GM19099 (cell line): ENCODE results near the gene RASAL2.

Experiments
- POLR2A ChIP-seq: IDR thresholded peaks from 3 replicates; pipeline ENCODE4 v1.6.1; 2011; ENCODE audit warnings: low read depth; ENCODE audit not compliant: insufficient read length; ENCODE audit errors: extremely low read depth

Gene RASAL2

GRCh38 chr1:178126741-178127185, 32.9 kb downstream of the RASAL2 start:
- TF ChIP-seq POLR2A = no peak

- TF ChIP-seq POLR2A = no peak
These were observed 33.7 kb downstream of the RASAL2 start for GRCh38 chr1:178127482-178128191.

DNA sequence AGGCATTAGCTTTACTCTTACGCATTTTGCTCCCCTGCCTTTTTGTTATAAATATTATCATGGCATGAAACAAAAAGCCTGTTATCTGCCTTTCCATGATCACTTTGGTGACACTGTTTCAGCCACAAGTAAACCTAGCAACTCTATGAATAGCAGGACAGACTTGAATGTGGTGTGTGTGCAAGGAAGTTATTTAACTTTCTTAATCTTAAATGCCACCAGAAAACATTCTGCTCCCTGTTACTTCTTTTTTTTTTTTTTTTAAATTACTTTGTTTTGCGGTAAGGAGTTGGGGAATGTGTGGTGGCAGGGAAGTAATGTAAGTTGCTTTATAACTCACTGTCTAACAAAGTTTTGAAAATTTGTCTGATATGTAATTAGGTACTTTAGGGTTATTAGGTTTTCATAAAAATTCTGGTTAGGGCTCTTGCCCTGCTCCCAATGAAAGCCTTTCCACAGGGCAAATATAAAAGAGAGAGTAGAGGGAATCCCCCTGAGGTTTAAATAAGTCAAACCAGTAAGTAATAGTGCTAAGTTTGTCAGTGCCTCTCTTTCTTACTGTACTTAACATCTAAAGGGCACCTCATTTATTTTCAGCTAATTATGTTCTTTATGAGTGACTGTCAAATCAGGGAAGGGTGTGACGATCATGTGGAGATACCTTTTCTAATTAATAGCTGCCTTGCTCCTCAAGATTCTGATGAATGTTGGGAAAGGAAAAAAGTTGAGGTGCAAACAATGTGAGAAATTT, 39.5 kb downstream of the RASAL2 start:
- no peak for TF ChIP-seq POLR2A

DNA sequence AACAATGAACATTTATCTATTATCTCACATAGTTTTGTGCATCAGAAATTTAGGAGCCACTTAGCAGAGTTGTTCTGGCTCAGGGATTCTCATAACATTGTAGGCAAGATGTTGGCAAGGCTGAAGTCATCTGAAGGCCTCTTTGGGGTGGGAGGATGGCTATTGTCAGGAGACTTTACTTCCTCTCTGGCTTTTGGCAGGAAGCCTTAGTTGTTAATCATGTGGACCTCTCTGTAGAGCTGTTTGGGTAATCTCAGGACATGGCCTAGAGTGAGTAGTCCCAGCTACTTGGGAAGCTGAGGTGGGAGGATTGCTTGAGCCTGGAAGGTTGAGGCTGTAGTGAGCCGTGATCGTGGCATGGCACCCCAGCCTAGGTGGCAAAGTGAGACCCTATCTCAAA, 40.2 kb downstream of the RASAL2 start:
- TF ChIP-seq POLR2A = no peak

DNA sequence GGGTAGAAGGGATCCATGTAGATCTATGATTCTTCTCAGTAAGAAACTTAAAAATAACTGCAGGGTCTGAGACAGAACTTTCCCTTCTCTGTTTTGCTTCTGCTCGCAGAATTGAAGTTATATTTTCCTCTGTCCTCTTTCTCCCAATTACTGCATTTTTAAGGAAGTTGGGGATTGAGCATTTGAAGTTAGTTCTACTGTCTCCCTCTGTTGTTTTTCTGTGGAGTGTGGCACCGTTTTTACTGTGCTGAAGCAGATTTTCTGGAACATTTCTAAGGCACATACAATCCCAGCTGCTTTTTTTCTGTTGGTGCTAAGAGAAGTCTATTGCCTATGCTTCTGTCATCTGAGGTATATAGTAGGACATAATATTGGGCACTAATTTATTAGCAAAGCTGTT, 43.3 kb downstream of the RASAL2 start:
- TF ChIP-seq POLR2A = no peak

GRCh38 chr1:178142806-178143205, 48.9 kb downstream of the RASAL2 start:
- TF ChIP-seq POLR2A = no peak

DNA sequence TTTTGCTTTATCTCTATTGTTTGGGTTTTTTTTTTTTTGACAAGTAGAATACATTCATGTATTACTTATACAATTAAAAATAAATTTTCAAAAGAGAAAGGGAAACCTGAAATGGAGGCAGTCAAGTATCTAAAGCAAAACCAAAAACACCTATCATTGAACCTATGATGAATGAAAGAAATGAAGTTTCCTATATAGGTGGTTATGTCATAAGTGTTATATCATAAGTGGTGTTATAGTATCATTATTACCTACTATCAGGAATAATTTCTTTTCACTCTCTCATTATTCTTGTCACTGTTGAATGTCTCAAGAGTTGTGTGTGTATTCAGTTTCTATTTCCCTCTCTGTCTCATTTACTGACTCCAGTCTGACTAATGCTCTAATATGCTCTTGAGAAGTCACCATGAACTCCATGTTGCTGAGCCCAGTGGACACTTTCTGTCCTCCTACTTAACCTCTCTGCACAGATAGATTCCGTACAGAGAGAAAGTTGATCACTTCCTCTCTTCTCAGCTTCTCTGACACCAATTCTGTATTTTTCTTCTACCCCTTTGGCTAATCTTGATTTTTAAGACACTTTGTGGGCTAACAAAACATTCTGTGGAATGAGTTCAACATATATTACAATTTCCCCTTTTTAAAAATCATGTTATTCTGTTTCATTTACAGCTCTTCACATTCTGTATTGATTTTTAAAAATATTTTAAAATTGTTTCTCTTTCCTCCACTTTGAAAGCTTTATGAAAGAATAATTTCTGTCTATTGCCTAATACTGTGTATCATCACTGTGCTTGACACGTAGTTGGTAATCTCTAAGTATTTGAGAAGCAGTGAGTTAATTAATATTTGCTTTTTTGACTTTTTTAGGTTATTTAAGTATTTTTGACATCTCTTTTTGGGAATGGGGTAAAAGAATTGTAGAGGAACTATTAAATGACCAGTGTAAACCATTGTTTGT, 50.1 kb downstream of the RASAL2 start:
- TF ChIP-seq POLR2A = no peak

- no peak for TF ChIP-seq POLR2A
These were observed 51.7 kb downstream of the RASAL2 start for GRCh38 chr1:178145605-178146004.

- TF ChIP-seq POLR2A = no peak
These were observed 52.5 kb downstream of the RASAL2 start for GRCh38 chr1:178146436-178146835.

GRCh38 chr1:178150610-178151009, 56.7 kb downstream of the RASAL2 start:
- no peak for TF ChIP-seq POLR2A

DNA sequence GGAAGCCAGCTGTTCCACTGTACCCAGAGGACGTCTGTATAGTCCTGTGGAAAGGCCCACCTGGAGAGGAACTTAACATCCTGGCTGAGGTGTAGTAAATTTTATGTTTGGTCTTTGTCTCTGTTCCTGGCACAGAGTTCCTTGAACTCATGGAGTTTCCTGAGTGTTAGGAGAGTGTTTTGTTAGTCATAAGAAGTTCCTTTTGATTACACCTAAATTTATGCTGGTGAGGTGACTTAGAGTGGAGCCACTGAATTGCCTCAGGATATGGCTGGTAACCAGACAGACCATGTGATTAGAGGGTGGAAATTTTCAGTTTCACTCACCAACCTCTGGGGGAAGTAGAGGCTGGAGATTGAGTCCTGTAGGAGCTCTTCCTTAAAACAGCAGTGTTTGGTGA, 57.9 kb downstream of the RASAL2 start:
- no peak for TF ChIP-seq POLR2A

- no peak for TF ChIP-seq POLR2A
These were observed 61.8 kb downstream of the RASAL2 start for GRCh38 chr1:178155481-178156255.

DNA sequence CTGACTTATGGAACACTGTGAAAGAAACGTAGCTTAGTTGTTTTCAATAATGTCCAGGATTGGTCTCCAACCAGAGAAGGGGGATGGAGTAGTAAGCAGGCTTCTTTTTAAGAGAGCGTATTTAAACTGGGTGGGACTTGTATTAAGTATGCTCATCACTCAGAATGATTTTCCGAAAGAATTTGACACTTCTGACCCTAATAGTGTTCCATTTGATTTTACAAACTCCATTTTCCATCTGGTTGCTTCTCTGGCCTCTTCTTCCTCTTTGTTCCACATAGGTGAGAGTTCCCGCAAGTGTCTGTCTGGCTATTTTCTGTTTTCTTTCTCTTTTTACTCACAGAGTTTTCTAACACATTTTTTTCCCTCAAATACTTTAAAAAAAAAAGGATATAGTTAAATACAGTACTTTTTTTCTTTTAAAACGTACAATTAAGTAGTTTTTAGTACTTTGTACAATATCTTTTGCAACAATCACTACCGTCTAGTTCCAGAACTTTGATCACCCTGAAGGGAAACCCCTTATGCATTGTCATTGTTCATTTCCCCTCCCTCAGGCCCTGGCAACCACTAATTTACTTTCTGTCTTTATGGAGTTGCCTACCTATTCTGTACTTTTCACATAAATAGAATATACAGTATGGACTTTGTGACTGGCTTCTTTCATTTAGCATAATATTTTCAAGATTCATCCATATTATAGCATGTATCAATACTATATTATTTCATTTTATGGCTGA, 67.0 kb downstream of the RASAL2 start:
- TF ChIP-seq POLR2A = no peak

- TF ChIP-seq POLR2A = no peak
These were observed 67.6 kb downstream of the RASAL2 start for GRCh38 chr1:178161516-178161915.
